Measurements from ENCODE around the gene ZBTB20. TPM values are rescaled to one million over a fixed set of nuclear protein-coding genes. Genes with fewer than 3 reads are reported as not detected.

Gene ZBTB20
- polyA plus RNA-seq, 1 donor = 2.6 TPM

GRCh38 chr3:114872588-114872987 lies 274.5 kb downstream of the ZBTB20 start:
- DNase-seq (ENCODE audit: low read depth) = no peak

DNA sequence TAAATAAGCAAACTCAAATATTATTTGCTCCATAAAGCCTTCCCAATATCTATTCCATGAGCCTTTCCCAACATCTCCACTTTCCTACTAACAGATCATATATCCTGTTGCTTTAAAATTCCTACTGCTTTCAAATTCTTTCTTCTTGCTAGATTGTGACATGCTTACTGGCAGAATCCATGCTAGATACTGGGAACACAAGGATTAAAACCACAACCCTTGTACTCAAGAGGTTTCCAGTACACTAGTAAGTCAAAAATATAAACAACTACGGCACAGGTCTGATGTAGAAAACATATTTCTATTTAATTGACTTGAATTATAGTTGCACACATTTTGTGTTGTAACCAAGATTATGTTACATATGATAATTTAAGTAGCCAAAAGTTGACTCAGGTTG lies 275.0 kb downstream of the ZBTB20 start:
- DNase-seq (ENCODE audit: low read depth) = no peak

- DNase-seq (ENCODE audit: low read depth) = no peak
Measured at GRCh38 chr3:114867835-114868503, 279.1 kb downstream of the ZBTB20 start.

- no peak for DNase-seq (ENCODE audit: low read depth)
Measured at GRCh38 chr3:114867359-114867758, 279.7 kb downstream of the ZBTB20 start.

DNA sequence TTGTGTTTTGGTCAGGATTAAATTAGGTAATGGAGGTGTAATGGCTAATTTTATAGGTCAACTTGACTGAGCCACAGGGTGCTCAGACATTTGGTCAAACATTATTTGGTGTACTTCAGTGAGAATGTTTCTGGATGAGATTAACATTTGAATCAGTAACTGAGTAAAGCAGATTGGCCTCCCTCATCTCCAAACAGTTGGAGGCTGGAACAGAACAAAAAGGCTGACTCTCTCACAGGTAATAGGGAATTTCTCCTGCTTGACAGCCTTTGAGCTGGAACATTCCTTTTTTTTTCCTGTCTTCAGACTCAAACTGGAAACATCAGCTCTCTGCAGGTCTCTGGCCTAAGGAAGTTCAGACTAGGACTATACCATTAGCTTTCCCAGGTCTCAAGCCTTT lies 280.7 kb downstream of the ZBTB20 start:
- DNase-seq (ENCODE audit: low read depth) = no peak

- no peak for DNase-seq (ENCODE audit: low read depth)
Measured at GRCh38 chr3:114864970-114865369, 282.1 kb downstream of the ZBTB20 start.

- DNase-seq (ENCODE audit: low read depth) = no peak
Measured at GRCh38 chr3:114863848-114864247, 283.2 kb downstream of the ZBTB20 start.

DNA sequence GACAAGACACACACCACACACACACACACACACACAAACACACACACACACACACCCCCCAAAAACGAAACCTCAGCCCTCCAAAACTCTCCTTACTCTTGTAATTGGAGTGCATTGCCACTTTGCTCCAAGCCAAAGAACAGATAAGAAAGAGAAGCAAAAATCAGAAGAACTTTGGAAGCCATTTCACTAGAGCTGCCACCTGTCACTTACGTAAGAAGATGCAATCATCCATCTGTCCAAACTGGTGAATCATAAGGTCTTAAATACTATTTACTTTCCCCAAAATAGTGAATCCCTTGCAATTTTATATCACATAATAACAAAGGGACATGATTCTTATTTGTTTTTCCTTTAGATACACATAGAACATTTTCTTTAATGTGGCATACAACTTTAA lies 285.4 kb downstream of the ZBTB20 start:
- no peak for DNase-seq (ENCODE audit: low read depth)

- DNase-seq (ENCODE audit: low read depth) = no peak
Measured at GRCh38 chr3:114860531-114860930, 286.6 kb downstream of the ZBTB20 start.

GRCh38 chr3:114858329-114858728 lies 288.8 kb downstream of the ZBTB20 start:
- no peak for DNase-seq (ENCODE audit: low read depth)

DNA sequence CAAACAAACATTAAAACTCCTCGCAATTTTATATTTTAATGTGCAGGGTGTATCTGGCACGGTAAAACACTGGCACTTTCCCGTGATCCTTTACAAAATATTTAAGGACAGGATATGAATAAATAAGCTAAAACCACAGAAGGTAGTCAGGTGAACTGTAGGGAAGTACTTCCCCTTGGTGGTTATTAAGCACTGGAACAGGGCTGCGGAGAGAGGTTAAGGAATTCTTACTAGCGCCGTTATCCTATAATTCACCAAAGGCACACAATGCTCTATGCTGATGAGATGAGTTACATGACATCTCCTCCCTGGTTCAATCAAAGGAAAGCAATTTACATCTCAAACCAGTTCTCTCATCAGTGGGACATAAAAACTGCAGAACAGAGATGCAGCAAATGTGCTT lies 289.8 kb downstream of the ZBTB20 start:
- no peak for DNase-seq (ENCODE audit: low read depth)

- DNase-seq (ENCODE audit: low read depth) = no peak
Measured at GRCh38 chr3:114856835-114857234, 290.3 kb downstream of the ZBTB20 start.

DNA sequence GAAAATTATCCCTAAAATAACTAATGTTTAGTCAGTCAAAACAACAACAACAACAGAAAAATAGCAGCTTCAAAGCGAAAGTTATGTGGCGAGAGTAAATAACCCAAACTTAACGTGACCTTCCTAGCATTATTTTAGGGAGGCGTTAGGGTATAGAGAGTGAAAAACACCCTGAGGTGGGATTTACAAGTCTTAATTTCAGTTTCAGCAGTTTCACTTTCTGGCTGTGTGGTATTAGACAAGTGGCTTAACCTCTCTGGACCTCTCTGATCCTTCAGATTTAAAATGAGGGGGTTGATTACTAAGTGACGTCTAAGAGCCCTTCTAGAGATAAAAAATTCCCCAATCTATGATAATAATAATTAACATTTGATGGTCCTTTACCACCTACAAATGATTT lies 291.2 kb downstream of the ZBTB20 start:
- no peak for DNase-seq (ENCODE audit: low read depth)

DNA sequence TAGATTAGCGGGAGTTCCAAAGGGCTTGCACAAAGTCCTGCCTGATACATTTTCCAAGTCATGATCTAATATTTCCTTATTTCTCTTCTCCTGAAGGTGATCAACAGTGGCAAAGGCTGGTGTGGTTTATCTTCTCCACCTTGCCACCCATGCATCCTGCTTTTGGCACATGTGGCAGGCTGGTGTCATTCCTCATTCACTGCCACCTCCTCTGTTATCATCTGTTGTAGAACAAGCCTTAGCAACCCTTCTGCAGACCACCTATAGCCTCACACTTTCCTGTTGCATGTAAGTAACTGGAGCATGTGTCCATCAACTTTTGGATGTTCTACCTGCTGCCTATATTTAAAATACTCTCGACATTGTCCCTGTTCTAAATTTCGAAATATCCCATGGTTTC lies 294.1 kb downstream of the ZBTB20 start:
- DNase-seq (ENCODE audit: low read depth) = no peak

DNA sequence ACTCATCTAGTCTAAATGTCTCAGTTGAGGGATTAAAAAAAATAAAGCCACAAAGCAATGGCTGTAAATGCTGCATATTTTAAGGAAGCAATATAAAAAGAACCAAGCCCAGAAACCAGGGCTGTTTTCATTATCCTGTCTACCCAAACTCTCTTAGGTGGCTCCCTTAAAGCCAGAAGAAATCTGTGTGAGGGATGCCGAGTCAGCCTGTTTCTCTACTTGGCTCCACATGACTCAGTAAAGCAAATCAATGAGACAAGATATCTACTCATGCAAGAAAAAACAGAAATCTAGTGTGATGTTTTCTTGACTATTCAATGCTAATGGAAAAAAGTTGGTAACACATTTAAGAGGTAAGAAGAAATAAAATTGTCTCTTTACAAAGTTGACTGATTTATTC lies 296.2 kb downstream of the ZBTB20 start:
- no peak for DNase-seq (ENCODE audit: low read depth)

GRCh38 chr3:114848643-114849350 lies 298.3 kb downstream of the ZBTB20 start:
- no peak for DNase-seq (ENCODE audit: low read depth)

- no peak for DNase-seq (ENCODE audit: low read depth)
Measured at GRCh38 chr3:114848082-114848481, 299.0 kb downstream of the ZBTB20 start.

DNA sequence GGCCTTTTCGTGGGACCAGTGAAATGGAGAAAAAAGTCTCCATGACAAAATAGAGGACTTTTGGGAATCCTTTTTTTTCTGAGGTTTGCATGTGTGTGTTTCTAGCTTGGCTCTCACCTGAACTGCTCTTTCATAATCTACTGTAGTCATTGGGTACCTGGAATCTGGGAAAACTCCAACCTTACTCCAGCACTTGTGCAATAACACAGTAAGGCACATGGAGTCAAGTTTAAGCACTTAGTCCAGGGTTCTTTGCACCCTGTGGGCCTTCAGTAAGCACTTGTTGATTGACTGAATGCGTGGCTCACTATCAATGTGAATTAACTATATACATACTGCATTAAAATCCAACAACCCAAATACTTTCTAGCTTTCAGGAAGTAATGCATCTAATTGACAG lies 299.5 kb downstream of the ZBTB20 start:
- no peak for DNase-seq (ENCODE audit: low read depth)

DNA sequence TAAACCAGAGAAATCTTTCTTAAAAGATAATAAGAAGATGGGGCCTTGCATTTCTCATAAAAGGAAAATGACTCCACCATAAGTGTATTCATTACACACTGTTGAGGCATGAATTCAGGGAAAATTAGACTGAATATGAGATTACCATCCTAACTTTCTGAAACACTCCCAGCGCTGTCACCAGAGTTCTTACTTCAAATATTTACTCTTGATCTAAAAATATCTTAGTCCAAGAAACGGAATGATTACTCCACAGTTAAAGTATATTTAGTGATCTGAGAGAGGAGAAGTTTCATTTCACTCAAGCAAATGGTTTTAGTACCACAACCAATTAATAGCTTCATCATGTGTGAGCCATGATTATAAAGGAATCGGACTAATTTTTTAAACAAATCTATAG lies 300.3 kb downstream of the ZBTB20 start:
- DNase-seq (ENCODE audit: low read depth) = no peak

- DNase-seq (ENCODE audit: low read depth) = no peak
Measured at GRCh38 chr3:114846252-114846651, 300.8 kb downstream of the ZBTB20 start.

GRCh38 chr3:114841515-114841914 lies 305.6 kb downstream of the ZBTB20 start:
- DNase-seq (ENCODE audit: low read depth) = no peak

DNA sequence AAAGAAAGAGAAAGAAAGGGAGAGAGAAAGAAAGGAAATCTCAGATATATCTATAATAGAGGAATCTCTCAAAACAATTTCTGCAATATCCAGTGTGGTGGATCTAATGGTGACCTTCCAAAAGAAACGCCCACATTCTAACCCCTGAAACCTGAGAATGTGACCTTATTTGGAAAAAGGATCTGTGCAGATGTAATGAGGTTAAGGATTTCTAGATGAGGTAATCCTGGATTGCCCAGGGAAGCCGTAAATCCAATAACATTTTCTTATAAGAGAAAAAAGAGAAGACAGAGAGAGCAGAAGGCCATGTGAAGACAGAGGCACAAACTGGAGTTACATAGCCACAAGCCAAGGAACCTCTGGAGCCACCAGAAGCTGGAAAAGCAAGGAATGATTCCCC lies 307.6 kb downstream of the ZBTB20 start:
- no peak for DNase-seq (ENCODE audit: low read depth)

DNA sequence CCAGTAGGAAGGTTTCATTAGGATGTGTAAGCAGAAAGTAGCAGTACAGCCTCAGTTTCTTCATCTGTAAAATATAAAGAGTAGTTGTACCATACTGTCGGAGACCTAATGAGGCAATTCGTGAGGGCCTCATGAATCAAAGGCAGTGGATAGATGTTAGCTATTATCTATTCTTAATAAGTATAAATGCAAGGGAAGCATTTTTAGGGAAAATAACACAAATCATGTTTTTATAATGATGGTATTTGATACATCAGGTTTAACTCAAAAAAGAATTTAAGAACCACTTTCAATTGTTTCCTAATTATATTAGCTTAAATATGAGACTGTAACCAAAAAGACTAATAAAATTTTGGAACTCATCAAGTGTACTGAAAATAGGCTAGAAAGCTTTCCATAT lies 309.1 kb downstream of the ZBTB20 start:
- DNase-seq (ENCODE audit: low read depth) = no peak

Data from forelimb muscle (tissue), 1 donor.